A549 (cell line): ENCODE results near the gene IBSP. TPM values are rescaled to one million over a fixed set of nuclear protein-coding genes. Genes with fewer than 3 reads are reported as not detected.

Source experiments
- ATAC-seq, 2 experiments: fragments of 200-7000 bp in 1 of 2; fragments of >200 bp in 1 of 2; cut with Nextera tagmentation in 1 of 2; cut with Tn5 transposase in 1 of 2; 3 replicates each; pipeline versions ENCODE4 v1.8.0 to v1.9.1; 2018 to 2020; ENCODE audit warnings: mild to moderate bottlenecking in 1 of 2, moderate library complexity in 1 of 2
- CTCF ChIA-PET: fragments of 300-600 bp; sonication (Branson Sonifier 250); formaldehyde crosslinking; extraction: SDS; loops from one replicate; lab custom pipeline; 2021; ENCODE audit warnings: antibody characterized with exemption, inconsistent platforms; lab: Yijun Ruan, JAX
- POLR2A ChIA-PET: fragments of 350-600 bp; formaldehyde crosslinking; extraction: SDS; loops from one replicate; lab custom pipeline; 2021; ENCODE audit warnings: antibody characterized with exemption, inconsistent platforms; lab: Yijun Ruan, JAX
- DNase-seq, 2 experiments: peaks; one replicate each; pipeline versions ENCODE4 v3.0.0 to v3.0.0-alpha.2; 2011 to 2016; ENCODE audit warnings: low read depth in 1 of 2, low spot score in 1 of 2
- FAIRE-seq: peaks from 2 replicates; lab custom pipeline; 2011; peaks lifted over from hg19 to GRCh38; lab: Jason Lieb, UNC
- H3K27ac ChIP-seq, 2 experiments: fragments of >200 bp; sonication (Bioruptor Twin); formaldehyde crosslinking; 3 replicates each; pipeline ENCODE4 v1.5.1; 2016 to 2017
- H3K4me1 ChIP-seq: fragments of >200 bp; sonication (Bioruptor Twin); formaldehyde crosslinking; 3 replicates; pipeline ENCODE4 v1.6.1; 2016
- H3K4me2 ChIP-seq: fragments of >200 bp; sonication (Bioruptor Twin); formaldehyde crosslinking; 3 replicates; pipeline ENCODE4 v1.6.1; 2016
- H3K4me3 ChIP-seq: fragments of >200 bp; sonication (Bioruptor Twin); formaldehyde crosslinking; 3 replicates; pipeline ENCODE4 v1.5.1; 2016
- H3K9me3 ChIP-seq: fragments of >200 bp; sonication (Bioruptor Twin); formaldehyde crosslinking; 3 replicates; pipeline ENCODE4 v1.6.1; 2016
- CBX2 ChIP-seq: fragments of 200-600 bp; sonication (generic); IDR thresholded peaks from 2 replicates; pipeline ENCODE4 v1.6.1; 2016; ENCODE audit warnings: low read depth, mild to moderate bottlenecking, borderline replicate concordance
- CHD4 ChIP-seq: fragments of 200-600 bp; sonication (generic); IDR thresholded peaks from 2 replicates; pipeline ENCODE4 v1.6.1; 2016; ENCODE audit warnings: antibody characterized with exemption, mild to moderate bottlenecking, borderline replicate concordance
- GATA3 ChIP-seq: IDR thresholded peaks from 2 replicates; pipeline ENCODE4 v1.6.1; 2012; ENCODE audit warnings: borderline replicate concordance
- PHF8 ChIP-seq: fragments of 200-600 bp; sonication (generic); IDR thresholded peaks from 2 replicates; pipeline ENCODE4 v1.6.1; 2016; ENCODE audit warnings: low read depth, mild to moderate bottlenecking, antibody characterized with exemption, moderate library complexity, borderline replicate concordance
- RCOR1 ChIP-seq: fragments of 150-350 bp; IDR thresholded peaks from 2 replicates; pipeline ENCODE4 v1.6.1; 2014; ENCODE audit warnings: antibody characterized with exemption, low read length, low read depth
- WGBS: methylation state at CpG from one replicate; pipeline ENCODE4 v1.1.6; 2017; ENCODE audit errors: missing lambda C conversion rate; 5-methylcytosine and 5-hydroxymethylcytosine counted together
- polyA plus RNA-seq, 4 experiments: library from polyadenylated mRNA; depleted of rRNA in 3 of 4; stranded (reverse); fragments of >200 nt; fragmentation: RNase III in 1 of 4; extraction: RNeasy Plus Mini Kit Qiagen cat#74134 plus additional on column Dnase treatment in 1 of 4; gene quantifications; 2 replicates in 3 of 4; 3 replicates in 1 of 4; pipeline ENCODE4 v1.2.3, GENCODE V29; 2011 to 2017
- TF ChIP-seq, protein P1 (sequence below): fragments of >200 bp; sonication (Bioruptor Twin); formaldehyde crosslinking; IDR thresholded peaks from 2 replicates; pipeline ENCODE4 v1.6.1; 2016

IBSP gene
- polyA plus RNA-seq, 2 of the 4 experiments (the other 2 are of a cell fraction), result not detected

DNA sequence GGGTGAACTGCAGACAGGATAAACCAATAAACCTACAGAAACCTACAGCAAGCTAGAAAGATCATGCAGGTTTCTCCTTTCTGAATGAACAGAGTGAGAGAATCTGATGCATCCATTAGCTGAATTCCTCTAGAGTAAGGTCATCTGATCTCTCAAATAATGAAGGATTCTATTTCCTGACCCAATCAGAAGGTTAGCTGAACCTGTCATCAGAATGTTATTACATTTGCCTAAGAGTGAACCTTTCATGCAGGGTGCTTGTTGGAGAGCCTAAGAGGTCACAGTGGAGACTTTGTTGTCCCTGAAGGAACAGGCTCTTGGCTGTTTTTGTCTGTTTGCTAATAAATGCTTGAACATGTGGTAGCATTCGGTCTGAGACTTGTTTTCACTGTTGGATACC is 57.5 kb downstream of the IBSP start (continued):
- TF ChIP-seq, protein P1, sequence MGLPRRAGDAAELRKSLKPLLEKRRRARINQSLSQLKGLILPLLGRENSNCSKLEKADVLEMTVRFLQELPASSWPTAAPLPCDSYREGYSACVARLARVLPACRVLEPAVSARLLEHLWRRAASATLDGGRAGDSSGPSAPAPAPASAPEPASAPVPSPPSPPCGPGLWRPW, result no peak
- TF ChIP-seq RCOR1 (no peak), CBX2 (no peak), CHD4 (no peak)

DNA sequence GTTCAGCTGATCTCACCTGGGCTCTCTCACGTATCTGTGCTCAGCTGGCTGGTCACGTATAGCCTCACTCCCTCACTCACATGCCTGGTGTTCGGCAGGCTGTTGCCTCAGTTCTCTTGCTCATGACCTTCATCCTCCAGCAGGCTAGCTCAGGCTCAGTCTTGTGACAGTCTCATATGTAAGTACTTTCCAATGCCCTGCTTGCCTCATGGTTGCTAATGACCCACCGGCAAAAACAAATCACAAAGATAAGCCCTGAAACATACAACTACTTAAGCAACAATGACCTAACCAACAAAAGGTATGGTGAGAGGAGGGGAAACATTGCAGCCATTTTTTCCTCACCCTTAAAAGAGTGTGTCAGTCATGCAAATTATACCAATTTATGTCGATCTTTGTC is 58.4 kb downstream of the IBSP start:
- CTCF ChIA-PET, result interaction anchor here (1.1 to 13.6 kb wide), 5 partner anchors 9 to 129 kb away, joined by 3 to 142 read pairs (median 4); partner anchors contain the start of gene SPP1
- no peak for FAIRE-seq
- TF ChIP-seq GATA3, result no peak
- TF ChIP-seq PHF8, result no peak

More for the DNA sequence above, 58.4 kb downstream of the IBSP start:
- Histone ChIP-seq H3K4me1 (peaks cover 2% of the 10 kb centered on the region; the same call in 1 of the 3 replicates), H3K4me3 (no peak overlapping the region), H3K27ac (no peak overlapping the region), H3K4me2 (no peak overlapping the region), H3K9me3 (no peaks in the 10 kb centered on the region)
- POLR2A ChIA-PET, result no interaction called here
- DNase-seq (no peak), ATAC-seq (no peak)
- WGBS, result 52% methylated on average over 5 of the region's 5 CpGs

Other genes starting within 250 kb of the IBSP start
- not detected in 2 replicates for gene DSPP, start 191.0 kb upstream of the IBSP start, polyA plus RNA-seq (2011; rRNA removed)
- gene DSPP, start 191.0 kb upstream of the IBSP start, polyA plus RNA-seq (2017; fragmentation: RNase III; extraction: RNeasy Plus Mini Kit Qiagen cat#74134 plus additional on column Dnase treatment), result not detected in 3 replicates
- gene DMP1, start 149.3 kb upstream of the IBSP start, polyA plus RNA-seq (2011; rRNA removed), result not detected in 2 replicates
- gene DMP1, start 149.3 kb upstream of the IBSP start, polyA plus RNA-seq (2017; fragmentation: RNase III; extraction: RNeasy Plus Mini Kit Qiagen cat#74134 plus additional on column Dnase treatment), result not detected in 3 replicates
- gene MEPE, start 33.4 kb downstream of the IBSP start, polyA plus RNA-seq (2011; rRNA removed), result not detected in 2 replicates
- gene MEPE, start 33.4 kb downstream of the IBSP start, polyA plus RNA-seq (2017; fragmentation: RNase III; extraction: RNeasy Plus Mini Kit Qiagen cat#74134 plus additional on column Dnase treatment), result not detected in 3 replicates
- 415 and 509 TPM in 2 replicates for gene SPP1, start 176.2 kb downstream of the IBSP start, polyA plus RNA-seq (2011; rRNA removed)
- gene SPP1, start 176.2 kb downstream of the IBSP start, polyA plus RNA-seq (2017; fragmentation: RNase III; extraction: RNeasy Plus Mini Kit Qiagen cat#74134 plus additional on column Dnase treatment), result 176 to 226 TPM (median 198 TPM) in 3 replicates
- gene PKD2, start 208.1 kb downstream of the IBSP start, polyA plus RNA-seq (2011; rRNA removed), result 38.6 and 57.6 TPM in 2 replicates
- gene PKD2, start 208.1 kb downstream of the IBSP start, polyA plus RNA-seq (2017; fragmentation: RNase III; extraction: RNeasy Plus Mini Kit Qiagen cat#74134 plus additional on column Dnase treatment), result 30.6 to 40.2 TPM (median 39.4 TPM) in 3 replicates